NT2/D1 (cell line): Measurements from ENCODE around the gene MAD1L1.

Source experiments
- SUZ12 ChIP-seq: IDR thresholded peaks from 2 replicates; pipeline ENCODE4 v1.6.1; 2011; ENCODE audit not compliant: insufficient read length, insufficient read depth; ENCODE audit errors: extremely low read depth
- YY1 ChIP-seq: IDR thresholded peaks from 2 replicates; pipeline ENCODE4 v1.6.1; 2011; ENCODE audit not compliant: insufficient read length, insufficient read depth
- ZNF274 ChIP-seq: IDR thresholded peaks from 2 replicates; pipeline ENCODE4 v1.6.1; 2011; ENCODE audit warnings: mild to moderate bottlenecking, low read depth, low read length

DNA sequence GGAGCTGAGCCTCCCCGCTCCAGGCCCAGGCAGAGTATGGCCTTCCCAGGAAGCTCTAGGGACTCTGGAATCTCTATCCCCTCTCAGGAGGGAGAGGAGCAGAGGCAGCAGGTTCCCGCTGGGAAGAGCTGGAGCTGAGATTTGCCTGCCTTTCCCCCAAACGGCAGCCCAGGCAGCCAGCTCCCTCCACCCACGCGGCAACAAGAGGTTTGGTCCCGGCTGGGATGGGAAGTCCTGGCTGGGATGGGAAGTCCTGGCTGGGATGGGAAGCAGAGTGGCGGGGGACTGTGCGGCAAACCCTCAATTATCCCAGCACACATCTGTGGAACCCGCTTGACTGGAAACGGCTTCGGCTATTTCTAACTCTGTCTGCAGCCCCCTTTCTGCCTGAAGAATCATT is 339.7 kb downstream of the MAD1L1 start:
- no peak for TF ChIP-seq YY1
- TF ChIP-seq ZNF274, result no peak
- no peak for TF ChIP-seq SUZ12
